Neural cell (in vitro differentiated cells): Measurements from ENCODE around the gene BRD9. TPM values are rescaled to one million over a fixed set of nuclear protein-coding genes. Genes with fewer than 3 reads are reported as not detected.

Source experiments
- H2AFZ ChIP-seq: fragments of 200-600, 300-800 bp; sonication (generic), shearing (Covaris generic); 2 replicates; pipeline ENCODE4 v1.6.0; 2014; ENCODE audit warnings: low read depth, mild to moderate bottlenecking, antibody characterized with exemption, low read length, moderate library complexity
- H3F3A ChIP-seq: fragments of 200-600 bp; shearing (Covaris generic); 2 replicates; pipeline ENCODE4 v1.6.1; 2016; ENCODE audit warnings: mild to moderate bottlenecking, moderate library complexity, mixed read lengths, antibody characterized with exemption, low read length; ENCODE audit not compliant: insufficient read depth, poor library complexity, severe bottlenecking
- H3K27ac ChIP-seq: fragments of 200-600, 300-800 bp; sonication (generic), shearing (Covaris generic); 2 replicates; pipeline ENCODE4 v1.5.1; 2014; ENCODE audit warnings: mild to moderate bottlenecking, low read length, moderate library complexity
- H3K27me3 ChIP-seq: fragments of 300-800, 200-600 bp; sonication (generic), shearing (Covaris generic); 2 replicates; pipeline ENCODE4 v1.6.0; 2014; ENCODE audit warnings: mild to moderate bottlenecking, low read depth, low read length, moderate library complexity; ENCODE audit not compliant: insufficient read depth
- H3K36me3 ChIP-seq: fragments of 300-800, 200-600 bp; sonication (generic), shearing (Covaris generic); 2 replicates; pipeline ENCODE4 v1.5.1; 2014; ENCODE audit warnings: mild to moderate bottlenecking, antibody characterized with exemption, low read length, moderate library complexity; ENCODE audit not compliant: insufficient read depth
- H3K4me2 ChIP-seq: fragments of 300-800, 200-600 bp; sonication (generic), shearing (Covaris generic); 2 replicates; pipeline ENCODE4 v1.6.0; 2014; ENCODE audit warnings: mild to moderate bottlenecking, low read length
- H3K4me3 ChIP-seq: fragments of 300-800, 200-600 bp; sonication (generic), shearing (Covaris generic); 2 replicates; pipeline ENCODE4 v1.5.1; 2014; ENCODE audit warnings: mild to moderate bottlenecking, low read length, moderate library complexity
- H3K79me2 ChIP-seq: fragments of 200-600 bp; shearing (Covaris generic); replicated peaks from 2 replicates; pipeline ENCODE4 v1.6.0; 2014; ENCODE audit warnings: mild to moderate bottlenecking, low read length, moderate library complexity; ENCODE audit not compliant: insufficient read depth
- H3K9ac ChIP-seq: fragments of 300-800, 200-600 bp; sonication (generic), shearing (Covaris generic); 2 replicates; pipeline ENCODE4 v1.6.1; 2016; ENCODE audit warnings: mild to moderate bottlenecking, low read length, mixed read lengths
- H3K9me2 ChIP-seq: fragments of 200-600 bp; shearing (Covaris generic); 2 replicates; pipeline ENCODE4 v1.6.1; 2016; ENCODE audit warnings: mild to moderate bottlenecking, low read length, mixed read lengths; ENCODE audit not compliant: insufficient read depth
- H3K9me3 ChIP-seq: fragments of 200-600, 300-800 bp; sonication (generic), shearing (Covaris generic); 2 replicates; pipeline ENCODE4 v1.6.1; 2016; ENCODE audit warnings: mild to moderate bottlenecking, mixed run types, low read length, moderate library complexity, mixed read lengths
- H4K20me1 ChIP-seq: fragments of 200-600 bp; shearing (Covaris generic); 2 replicates; pipeline ENCODE4 v1.6.1; 2016; ENCODE audit warnings: mild to moderate bottlenecking, mixed run types; ENCODE audit not compliant: insufficient read depth
- CTCF ChIP-seq: fragments of 450-650 bp; IDR thresholded peaks from 2 replicates; pipeline ENCODE4 v1.5.1; 2014; ENCODE audit warnings: antibody characterized with exemption, mild to moderate bottlenecking, moderate library complexity; ENCODE audit not compliant: poor library complexity, severe bottlenecking
- EP300 ChIP-seq: fragments of 450-650 bp; conservative IDR thresholded peaks from 2 replicates; pipeline ENCODE4 v1.6.1; 2014; ENCODE audit warnings: antibody characterized with exemption, mild to moderate bottlenecking, moderate library complexity; ENCODE audit not compliant: poor library complexity, severe bottlenecking
- EZH2 ChIP-seq: fragments of 200-600, 300-800 bp; shearing (Covaris generic), sonication (generic); IDR thresholded peaks from 2 replicates; pipeline ENCODE4 v1.6.1; 2014; ENCODE audit warnings: antibody characterized with exemption, low read length, borderline replicate concordance, mild to moderate bottlenecking; ENCODE audit not compliant: insufficient read depth, poor library complexity, severe bottlenecking
- MXI1 ChIP-seq: fragments of 450-650 bp; conservative IDR thresholded peaks from 2 replicates; pipeline ENCODE4 v1.6.1; 2014; ENCODE audit warnings: antibody characterized with exemption, mild to moderate bottlenecking; ENCODE audit not compliant: poor library complexity, severe bottlenecking
- POLR2AphosphoS5 ChIP-seq: IDR thresholded peaks from 2 replicates; pipeline ENCODE4 v1.6.1; 2012
- RAD21 ChIP-seq: fragments of 450-650 bp; conservative IDR thresholded peaks from 2 replicates; pipeline ENCODE4 v1.6.1; 2014; ENCODE audit warnings: antibody characterized with exemption, mild to moderate bottlenecking, moderate library complexity
- REST ChIP-seq: IDR thresholded peaks from 2 replicates; pipeline ENCODE4 v1.6.1; 2012; ENCODE audit warnings: borderline replicate concordance
- SMC3 ChIP-seq: fragments of 450-650 bp; conservative IDR thresholded peaks from 2 replicates; pipeline ENCODE4 v1.6.1; 2014; ENCODE audit warnings: antibody characterized with exemption, mild to moderate bottlenecking, moderate library complexity; ENCODE audit not compliant: poor library complexity
- TAF1 ChIP-seq: IDR thresholded peaks from 2 replicates; pipeline ENCODE4 v1.6.1; 2012; ENCODE audit warnings: low read depth
- polyA plus RNA-seq: library from polyadenylated mRNA; depleted of rRNA; stranded (reverse); fragments of >200 nt; gene quantifications from 2 replicates; pipeline ENCODE4 v1.2.3, GENCODE V29; 2014

BRD9 gene
- polyA plus RNA-seq, 1 donor from 2014 or later, result 50.4 TPM

GRCh38 chr5:868428-869135 lies 24.0 kb downstream of the BRD9 start:
- H3K9me2 ChIP-seq, result no peaks in the 10 kb centered on the region
- H3K27me3 ChIP-seq, result no peaks in the 10 kb centered on the region
- no peaks in the 10 kb centered on the region for H3K36me3 ChIP-seq
- no peaks in the 10 kb centered on the region for H3K9me3 ChIP-seq
- H3K9ac ChIP-seq, result no peak overlapping the region
- no peaks in the 10 kb centered on the region for H3K79me2 ChIP-seq
- no peaks in the 10 kb centered on the region for H3F3A ChIP-seq
- TF ChIP-seq TAF1, result no peak
- no peak for TF ChIP-seq RAD21
- TF ChIP-seq EZH2, result no peak
- TF ChIP-seq SMC3, result no peak
- no peak for TF ChIP-seq REST
- no peak for TF ChIP-seq MXI1
- TF ChIP-seq POLR2AphosphoS5, result no peak
- H3K27ac ChIP-seq, result no peak overlapping the region
- H4K20me1 ChIP-seq, result no peaks in the 10 kb centered on the region
- H3K4me2 ChIP-seq, result no peak overlapping the region
- H3K4me3 ChIP-seq, result no peak overlapping the region
- H2AFZ ChIP-seq, result no peak overlapping the region

- Histone ChIP-seq H4K20me1 (no peaks in the 10 kb centered on the region), H3K36me3 (no peaks in the 10 kb centered on the region), H3K79me2 (no peaks in the 10 kb centered on the region), H3K4me3 (no peak overlapping the region), H2AFZ (no peak overlapping the region), H3K9me3 (no peaks in the 10 kb centered on the region), H3K9me2 (no peaks in the 10 kb centered on the region), H3K4me2 (no peak overlapping the region), H3K27ac (no peak overlapping the region), H3K9ac (no peak overlapping the region), H3K27me3 (no peaks in the 10 kb centered on the region), H3F3A (no peaks in the 10 kb centered on the region)
- TF ChIP-seq POLR2AphosphoS5 (no peak), SMC3 (no peak), EZH2 (no peak), MXI1 (no peak), RAD21 (no peak), TAF1 (no peak), REST (no peak), CTCF (no peak), EP300 (no peak)
Measured at GRCh38 chr5:867300-867870, 25.2 kb downstream of the BRD9 start.
